HG02870 (cell line): ENCODE data around the gene RTN4R.

Experiments
- ATAC-seq: cut with Tn5 transposase; IDR thresholded peaks from one replicate; pipeline ENCODE4 v1.9.1; 2021; ENCODE audit warnings: mild to moderate bottlenecking, moderate library complexity; ENCODE audit not compliant: unreplicated experiment

Gene RTN4R

DNA sequence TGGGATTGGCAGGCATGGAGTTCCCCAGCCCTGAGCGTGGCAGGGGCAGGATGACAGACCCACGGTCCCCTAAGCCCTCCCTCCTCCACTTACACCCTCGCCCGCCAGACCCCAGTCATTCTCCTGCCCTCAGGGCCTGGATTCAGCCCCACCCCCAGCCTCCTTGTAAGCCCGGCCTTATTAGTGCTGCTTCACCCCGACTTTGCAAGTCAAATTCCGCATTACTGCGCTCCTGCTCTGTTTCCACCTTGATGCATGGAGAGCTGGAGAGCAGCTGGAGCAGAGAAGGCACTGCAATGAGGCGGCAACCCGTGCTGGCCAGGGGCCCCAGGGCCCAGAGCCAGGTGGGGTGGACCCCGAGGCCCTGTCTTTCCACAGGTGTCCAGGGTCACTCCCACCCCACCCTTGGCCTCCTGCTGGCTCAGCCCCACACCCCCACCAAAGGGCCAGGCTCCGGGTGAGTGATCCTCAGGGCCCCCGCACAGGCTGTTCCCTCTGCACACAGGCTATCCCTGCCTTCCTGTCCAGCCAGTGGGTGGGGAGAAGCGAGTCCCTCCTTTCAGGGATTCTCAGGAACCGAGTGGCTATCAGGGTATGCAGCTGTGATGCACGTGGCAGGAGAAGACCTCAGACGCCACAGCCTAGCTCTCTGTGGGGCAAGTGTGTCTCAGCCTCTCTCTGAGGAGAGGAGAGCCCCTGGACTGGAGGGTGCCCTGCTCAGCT, 36.4 kb downstream of the RTN4R start:
- no peak for ATAC-seq

DNA sequence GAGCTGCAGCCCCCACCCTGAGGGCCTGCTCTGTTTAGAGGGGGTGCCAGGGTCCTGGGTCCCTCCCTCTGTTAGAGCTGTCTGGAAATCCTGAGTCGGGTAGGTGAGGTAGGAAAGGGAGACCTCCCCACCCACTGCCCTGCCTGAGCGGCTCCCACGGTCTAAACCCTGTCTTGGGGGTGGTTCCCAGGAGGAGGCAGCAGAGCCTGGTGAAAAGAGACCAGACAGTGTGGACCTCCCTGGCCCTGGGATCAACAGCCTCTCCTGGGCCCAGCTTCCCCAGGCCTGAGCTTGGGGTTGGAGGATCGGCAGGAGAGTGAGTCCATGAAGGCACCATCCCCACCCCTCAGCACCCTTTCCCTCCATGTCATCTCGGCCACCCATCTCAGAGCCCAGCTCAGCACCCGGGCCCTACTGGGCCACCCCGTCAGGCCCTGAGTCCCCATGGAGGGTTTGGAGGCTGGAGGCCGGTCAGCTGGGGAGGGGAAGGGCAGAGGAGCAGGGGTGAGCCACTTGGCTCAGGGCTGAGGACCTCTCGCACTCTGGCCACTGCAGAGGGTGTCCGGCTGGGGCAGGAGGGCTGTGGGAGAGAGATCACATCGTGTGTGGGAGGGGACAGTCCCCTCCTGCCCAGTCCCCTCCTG, 37.2 kb downstream of the RTN4R start:
- no peak for ATAC-seq

DNA sequence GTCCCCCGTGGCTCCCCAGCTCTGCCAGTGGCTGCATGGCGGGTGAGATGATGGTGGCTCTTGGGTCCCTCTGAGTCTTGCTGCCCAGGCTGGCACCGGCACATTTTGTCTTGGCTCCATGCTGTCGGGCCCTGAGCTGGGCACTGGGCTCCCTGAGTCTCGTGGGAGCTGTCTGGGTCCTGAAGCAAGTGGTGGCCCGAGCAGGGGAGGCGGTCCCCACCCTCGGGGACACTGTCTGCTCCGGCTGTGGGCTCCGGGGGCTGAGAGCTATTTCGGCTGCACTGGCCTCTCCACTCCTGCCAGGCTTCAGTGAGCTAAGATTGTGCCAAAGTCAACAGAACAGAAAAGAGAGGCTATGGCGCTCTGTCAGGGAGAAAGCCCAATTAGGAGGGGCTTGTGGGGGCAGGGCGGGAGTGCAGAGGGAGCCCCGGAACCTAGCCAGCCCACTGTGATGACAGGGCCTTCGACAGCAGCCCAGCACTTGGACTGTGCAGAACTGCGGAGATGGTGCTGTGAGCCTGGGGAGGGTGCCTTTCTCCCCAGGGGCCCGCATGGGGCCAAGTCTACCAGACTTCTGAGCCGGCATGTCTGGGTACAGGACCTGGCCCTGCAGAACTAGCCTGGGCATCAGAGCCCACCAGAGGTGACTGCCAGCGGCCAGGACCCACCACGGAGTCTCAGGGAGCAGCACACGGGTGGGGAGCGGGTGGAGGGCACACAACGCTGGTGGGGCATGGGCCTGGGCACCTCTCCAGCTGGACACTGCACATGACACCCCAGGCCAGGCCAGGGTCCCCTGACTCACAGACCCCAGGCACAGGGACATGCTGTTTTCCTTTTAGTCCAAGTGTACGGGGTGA, 38.0 kb downstream of the RTN4R start:
- no peak for ATAC-seq

DNA sequence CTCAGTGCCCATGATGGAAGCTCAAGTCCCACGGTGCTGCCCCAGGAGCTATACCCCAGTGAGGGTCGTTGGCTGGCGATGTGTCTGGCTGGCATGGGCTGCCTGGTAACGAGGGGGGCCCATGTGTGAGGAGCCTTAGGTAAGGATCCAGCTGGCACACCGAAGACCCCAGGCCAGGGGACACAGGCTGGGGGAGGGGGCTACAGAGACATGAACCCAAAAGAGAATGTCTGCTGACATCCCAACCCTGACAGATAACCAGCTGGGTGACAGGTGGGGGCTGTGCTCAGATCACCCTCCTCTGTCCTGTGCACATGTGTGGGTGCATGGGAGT, 39.2 kb downstream of the RTN4R start:
- no peak for ATAC-seq

DNA sequence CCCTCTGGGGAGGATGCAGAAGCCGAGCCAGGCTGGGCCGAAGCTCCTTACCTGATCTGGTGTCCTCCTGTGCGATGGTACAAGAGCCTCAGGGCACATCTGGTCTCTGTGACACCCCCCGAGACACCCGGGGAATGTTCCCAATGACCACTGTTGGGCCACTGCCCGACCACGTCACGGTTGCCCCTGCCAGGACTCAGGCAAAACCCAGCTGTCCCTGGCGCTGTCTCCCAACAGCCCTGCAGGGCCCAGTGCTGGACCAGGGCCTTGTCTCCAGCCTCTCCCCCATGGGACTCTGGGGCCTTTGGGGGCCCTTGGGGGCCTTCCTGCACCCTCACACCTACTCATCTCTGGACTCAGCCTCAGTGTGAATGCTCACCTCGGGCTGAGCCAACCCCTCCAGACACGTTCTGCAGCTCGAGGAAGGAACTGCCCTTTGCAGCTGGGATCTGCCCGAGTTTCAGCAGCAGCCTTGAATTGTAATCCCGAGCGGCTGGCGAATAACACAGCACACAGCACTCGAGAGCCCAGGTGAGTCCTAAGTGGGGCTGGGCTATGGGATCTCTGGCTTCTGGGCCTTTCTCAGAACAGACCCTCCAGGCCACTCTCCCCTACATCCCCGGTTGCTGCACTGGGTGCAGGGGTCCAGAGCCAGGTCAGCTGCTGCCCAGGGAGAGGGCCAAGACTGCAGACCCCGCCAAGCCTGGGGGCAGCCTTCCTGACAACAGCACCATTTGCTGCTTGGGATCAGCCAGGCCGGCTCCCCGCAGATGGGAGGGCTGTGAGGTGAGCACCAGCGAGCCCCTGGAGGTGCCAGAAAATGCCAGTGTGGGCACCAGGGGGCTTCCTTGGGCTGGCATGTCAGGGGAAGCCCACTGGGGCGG, 39.8 kb downstream of the RTN4R start:
- ATAC-seq, result no peak

DNA sequence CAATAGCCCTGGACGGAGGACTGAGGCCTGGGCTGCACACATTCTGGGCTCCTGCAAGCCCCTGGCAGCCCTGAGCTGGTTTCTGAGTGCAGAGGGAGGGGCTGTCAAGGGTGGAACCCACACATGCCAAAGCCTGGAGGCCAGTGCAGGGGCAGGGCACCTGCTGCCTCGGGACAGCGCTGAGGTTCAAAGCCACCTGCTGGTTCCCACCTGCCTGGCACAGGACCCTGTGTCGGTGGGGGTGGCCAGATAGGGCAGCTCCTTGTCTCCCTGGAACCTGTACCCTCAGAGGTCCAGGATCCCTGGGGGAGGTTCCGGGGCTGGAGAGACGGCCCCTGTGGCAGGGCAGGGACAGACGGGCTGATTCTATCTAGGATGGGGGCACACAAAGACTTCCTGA, 40.8 kb downstream of the RTN4R start:
- no peak for ATAC-seq

DNA sequence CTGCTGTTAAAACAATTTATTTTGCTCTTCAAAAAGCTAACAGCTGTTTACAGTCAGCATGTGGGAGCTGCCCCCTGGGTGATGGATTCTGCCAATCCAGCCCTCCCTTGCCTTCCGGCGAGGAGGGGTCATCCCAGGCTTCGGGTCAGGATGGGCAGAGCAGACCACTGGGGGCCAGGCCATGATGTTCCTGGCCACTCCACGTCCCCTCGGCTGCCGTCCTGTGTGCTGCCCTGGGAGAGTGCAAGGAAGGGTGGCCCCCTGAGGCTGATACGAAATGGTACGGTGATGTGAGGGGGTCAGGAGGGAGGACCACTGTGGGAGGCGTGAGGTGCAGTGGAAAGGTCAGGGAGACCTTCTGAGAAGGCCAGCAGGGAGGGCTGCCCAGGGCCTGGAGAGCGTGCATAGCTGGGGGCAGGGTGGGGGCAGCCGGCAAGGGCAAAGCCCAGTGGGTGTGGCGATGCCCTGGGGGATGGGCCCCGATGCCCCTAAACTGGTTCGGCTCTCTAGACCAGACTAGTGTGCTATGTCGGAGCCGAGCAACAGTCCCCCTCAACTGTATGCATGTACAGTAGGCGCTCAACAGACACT, 41.3 kb downstream of the RTN4R start:
- no peak for ATAC-seq

DNA sequence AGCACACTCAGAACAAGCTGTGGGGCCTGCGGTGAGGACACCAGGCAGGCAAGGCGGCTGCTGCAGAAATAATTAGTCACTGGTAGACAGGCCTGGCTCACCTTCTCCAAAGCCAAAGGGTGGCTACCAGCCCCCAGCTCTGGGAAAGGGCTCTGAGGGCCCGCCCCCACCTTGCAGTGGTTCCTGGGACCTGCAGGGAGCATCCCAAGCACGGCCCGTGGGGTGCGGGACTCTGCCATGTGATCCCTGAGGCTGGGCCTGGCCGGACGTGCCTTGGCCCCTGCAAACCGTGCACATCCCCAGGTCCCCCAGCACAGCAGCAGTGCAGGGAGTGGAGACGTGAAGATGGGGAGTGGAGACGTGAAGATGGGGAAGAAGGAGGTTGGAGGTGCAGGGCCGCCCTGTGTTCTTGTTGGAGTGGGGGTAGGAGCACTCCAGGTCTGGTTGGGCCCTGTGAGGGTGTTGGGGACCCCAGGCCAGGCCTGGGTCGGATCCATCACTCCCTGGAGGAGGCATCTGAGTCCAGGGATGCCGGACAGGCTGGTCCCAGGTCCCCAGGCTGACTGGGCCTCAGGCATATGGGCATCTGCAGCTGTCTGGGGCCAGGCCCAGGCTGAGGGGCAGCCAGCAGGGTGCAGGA, 41.9 kb downstream of the RTN4R start:
- ATAC-seq, result no peak

DNA sequence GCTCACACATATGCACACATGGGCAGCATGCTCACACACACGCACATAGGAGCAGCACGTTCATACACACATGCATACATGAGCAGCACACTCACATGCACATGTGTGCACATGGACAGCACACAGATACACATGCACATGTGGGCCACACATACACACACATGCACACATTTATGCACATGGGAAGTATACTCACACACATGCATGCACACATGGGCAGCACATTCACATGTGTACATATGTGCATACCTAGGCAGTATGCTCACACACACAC, 42.5 kb downstream of the RTN4R start:
- ATAC-seq, result no peak

DNA sequence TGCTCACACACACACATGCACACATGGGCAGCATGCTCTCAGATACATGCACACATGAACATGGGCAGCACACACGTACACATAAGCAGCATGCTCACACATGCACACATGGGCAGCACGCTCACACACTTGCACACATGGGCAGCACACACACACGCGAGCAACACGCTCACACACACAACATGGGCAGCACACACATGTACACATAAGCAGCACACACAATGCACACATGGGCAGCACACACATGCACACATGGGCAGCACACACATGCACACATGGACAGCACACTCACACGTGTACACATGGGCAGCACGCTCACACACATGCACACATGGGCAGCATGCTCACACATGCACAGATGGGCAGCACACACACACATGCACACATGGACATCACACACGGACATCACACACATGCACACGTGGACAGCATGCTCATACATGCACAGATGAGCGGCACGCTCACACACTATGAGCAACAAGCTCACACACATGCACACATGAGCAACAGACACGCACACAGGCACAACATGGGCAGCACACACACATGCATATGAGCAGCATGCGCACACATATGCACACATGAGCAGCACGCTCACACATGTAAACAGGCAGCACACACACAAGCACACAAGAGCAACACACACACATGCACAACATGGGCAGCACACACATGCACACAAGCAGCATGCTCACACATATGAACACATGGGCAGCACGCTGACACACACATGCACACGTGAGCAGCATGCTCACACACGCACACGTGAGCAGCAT, 43.0 kb downstream of the RTN4R start:
- ATAC-seq, result no peak

DNA sequence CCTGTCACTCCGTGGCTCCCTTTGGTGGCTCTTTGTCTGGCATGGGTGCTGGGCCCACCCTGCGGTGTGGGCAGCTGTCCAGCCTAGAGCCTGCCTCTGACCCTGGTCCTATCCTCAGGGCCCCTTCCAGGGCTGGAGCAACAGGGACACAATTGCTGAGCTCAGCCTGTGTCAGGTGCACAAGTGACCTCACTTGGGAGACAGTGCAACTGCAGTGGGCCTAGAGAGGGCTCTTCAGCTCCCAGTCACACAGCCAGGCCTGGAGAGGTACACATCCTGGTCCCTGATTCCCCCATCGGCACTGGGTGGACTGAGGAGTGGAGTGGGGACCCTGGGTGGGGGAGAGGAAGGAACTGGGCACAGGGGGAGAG, 43.9 kb downstream of the RTN4R start:
- no peak for ATAC-seq

DNA sequence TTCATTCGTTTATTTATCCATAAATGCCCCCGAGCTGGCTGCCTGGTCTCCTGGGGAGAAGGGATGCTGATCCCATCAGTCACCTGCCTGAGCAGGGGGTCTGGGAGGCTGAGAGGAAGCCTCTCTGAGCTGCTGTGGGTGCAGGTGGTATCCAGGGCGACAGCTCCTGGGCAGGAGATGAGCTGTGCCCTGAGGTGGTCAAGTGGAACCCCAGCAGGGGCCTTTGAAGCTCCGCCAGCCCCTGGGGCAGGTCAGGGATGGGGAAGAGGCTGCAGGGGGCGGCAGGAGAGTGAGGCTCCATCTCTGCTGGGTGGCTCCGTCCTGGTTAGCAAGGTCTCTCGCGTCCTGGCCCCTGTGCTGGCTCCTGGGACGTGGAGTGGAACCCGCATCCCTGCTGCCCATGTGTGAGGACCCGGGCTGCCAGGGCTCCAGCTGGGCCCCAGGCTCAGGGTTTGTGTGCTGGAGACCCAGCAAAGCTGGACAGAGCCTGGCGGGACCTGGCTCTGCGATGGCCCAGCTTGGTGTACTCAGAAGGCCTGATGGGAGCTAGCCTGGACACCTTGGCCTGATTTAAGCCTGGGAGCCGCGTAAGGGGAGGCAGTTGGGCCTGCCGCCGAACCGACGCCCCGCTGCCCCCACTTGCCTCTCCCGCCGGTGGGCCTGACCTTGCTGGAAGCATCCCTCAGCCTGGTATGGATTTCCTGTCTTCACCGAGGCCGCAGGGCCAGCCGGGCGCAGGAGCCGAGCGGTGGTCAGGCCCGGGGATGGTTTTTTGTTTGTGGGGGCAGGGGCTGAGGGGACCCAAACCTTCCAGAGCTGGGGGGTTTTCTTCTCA, 44.5 kb downstream of the RTN4R start:
- ATAC-seq, result no peak

DNA sequence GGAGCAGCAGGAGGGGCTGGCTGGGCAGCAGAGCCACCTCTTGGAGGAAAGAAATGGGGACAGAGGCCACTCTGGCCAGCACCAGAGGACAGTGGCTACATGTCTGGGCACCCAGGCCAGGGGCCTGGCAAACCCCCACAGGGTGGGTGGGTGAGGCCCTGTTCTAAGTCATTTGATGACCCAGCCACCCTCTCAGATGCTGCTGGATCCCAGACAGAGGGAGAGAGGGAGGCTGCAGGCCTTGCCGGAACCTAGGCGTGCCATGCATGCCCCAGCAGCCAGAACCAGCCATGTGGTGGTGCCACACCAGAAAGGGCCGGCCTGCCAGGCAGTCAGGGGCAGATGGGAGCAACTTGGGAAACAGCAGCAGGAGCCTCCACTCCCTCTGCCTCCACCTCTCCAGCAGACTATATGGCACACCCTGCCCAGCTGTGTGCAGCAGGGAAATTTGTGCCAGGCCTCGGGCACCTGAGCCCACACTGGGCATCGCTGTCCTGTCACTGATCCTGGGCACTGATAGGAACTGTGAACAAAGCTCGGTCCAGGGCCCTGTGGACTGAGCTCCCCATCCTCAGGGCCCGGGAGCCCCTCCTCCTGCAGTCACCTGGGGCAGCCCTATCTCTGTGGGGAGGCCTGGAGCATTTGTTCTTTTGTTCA, 45.2 kb downstream of the RTN4R start:
- no peak for ATAC-seq

DNA sequence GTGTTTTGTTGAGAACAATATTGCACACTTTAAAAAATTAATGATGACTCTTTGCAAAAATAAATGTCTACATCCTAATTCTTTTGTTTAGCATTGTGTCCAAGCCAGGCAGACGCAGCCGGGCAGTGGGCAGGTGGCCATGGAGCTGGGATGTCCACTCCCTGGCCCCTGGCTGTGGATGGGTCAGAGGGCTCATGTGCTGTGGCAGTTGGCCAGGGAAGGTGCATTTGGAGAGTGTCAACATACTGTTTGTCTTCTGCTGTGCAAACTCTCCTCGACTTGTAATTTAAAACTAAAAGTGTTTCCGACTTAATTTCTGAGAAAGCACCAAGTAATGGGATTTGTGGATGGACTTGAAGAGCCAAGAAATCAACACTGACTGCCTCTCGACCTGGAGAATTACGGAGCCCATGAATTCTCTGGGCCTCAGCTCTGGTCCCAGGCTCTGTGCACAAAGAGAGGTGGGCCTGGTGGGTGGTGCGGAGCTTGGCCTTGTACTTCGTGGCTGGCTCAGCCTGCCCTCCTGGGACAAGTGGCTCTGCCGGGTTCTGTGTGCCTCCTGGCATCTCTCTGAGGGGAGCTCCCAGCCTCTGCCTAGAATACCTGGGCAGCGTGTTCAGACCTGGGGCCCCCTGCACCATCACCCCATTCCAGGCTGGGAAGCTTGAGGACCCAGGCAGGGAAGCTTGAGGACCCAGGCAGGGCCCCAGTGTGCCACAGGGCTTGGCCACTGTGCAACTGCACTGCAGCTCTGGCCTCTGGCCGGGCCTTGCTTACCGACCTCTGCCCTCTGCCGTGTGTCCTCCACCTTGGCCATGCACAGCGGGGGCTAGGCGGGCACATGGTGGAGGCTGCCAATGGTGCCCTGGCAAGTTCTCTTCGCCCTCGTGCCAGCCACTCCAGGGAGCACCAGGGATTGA, 46.4 kb downstream of the RTN4R start:
- ATAC-seq, result no peak

DNA sequence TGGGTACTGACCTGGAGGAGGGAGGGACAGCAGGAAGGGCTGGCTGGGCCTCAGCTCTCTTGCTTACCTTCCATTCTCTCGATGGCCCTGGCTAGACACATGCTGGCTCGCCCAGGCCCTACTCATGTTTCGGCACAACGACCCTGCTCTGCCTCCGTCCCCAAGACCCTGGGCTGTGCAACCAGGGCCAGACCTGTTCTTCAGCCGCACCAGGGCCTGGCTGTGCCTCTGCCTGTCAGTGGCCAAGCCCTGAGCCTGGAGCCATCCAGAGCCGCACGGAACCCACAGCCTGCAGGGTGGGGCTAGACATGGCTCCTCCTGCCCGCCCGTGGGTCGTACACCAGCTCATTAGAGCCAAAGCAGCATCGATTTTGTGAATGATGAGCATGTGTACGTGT, 47.5 kb downstream of the RTN4R start:
- ATAC-seq, result no peak

DNA sequence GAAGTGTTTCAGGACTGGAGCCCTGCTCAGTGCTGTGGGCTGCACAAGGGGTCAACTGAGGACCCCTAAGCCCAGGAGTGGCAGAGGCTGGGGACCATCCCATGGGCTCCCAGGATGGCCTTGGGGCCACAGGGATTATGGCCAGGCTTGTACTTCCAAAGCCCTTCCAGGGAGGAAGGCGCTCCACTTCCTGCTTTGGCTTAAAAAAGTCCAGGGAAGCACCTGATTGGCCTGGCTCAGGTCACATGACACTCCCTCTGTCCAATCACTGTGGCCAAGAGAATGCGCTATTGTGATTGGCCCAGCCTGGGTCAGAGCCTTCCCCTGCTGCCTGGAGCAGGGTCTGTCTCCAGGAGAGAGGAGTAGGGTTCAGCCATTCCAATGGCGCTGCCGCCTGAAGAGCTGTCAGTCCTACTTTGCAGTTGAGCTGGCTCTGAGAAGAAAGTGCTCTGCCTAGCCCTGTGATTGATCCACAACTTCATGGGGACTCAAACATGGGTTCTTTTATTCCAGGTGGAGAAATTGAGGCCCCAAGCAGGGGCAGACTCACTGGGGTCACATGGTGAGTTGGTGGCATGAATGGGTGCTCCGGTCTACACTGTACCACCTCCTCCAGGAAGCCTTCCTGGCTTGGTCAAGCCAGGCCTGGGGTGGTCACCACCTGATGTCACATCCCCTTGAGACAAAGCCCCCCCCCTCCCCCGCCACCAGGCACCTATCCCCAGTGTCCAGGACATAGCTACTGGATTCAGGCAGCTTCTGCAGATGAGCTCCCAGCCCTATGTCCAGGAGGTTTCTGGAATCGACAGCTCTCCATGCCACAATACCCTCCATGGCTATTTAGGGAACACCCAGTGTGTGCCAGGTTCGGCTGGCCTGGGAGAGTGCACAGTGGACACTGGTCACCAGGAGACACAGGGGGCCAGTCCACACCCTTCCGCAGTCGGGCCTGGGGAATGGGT, 48.2 kb downstream of the RTN4R start:
- ATAC-seq, result no peak
